ENCODE data around the gene PTPN20.

Gene PTPN20

DNA sequence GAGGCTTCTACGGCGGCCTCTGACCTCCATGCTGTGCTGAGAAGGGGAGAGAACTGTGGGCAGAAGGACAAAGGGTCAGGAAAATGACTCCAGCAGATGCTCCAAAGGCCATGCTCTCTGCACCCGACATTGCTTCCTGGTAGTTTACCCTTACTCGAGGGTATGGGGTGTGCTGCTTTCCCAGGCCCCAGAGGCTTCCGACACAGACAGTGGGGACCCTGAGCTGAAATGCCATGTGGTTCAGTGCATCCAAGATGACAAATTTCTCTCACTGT lies 130.9 kb downstream of the PTPN20 start:
- Histone ChIP-seq H3K27ac (ENCODE audit: low read length) (no peak overlapping the region), H3K36me3 (ENCODE audit: insufficient read depth, low read length) (no peaks in the 10 kb centered on the region), H3K4me2 (ENCODE audit: insufficient read depth, low read length) (no peak overlapping the region), H3K9me3 (ENCODE audit: insufficient read depth, low read length, severe bottlenecking) (no peaks in the 10 kb centered on the region), H3K4me1 (ENCODE audit: insufficient read depth, low read length) (no peaks in the 10 kb centered on the region), H3K4me3 (ENCODE audit: low read depth in 1 of 2, low read length in 2 of 2) (no peak overlapping the region), H3K9ac (ENCODE audit: low read depth, low read length) (no peak overlapping the region), H3K27me3 (ENCODE audit: insufficient read depth, low read length, poor library complexity) (peaks cover 6% of the 10 kb centered on the region), H3K79me2 (ENCODE audit: insufficient read depth, low read length) (no peaks in the 10 kb centered on the region), H2AFZ (ENCODE audit: low read depth, low read length) (no peak overlapping the region), H4K20me1 (ENCODE audit: insufficient read depth, low read length) (no peaks in the 10 kb centered on the region; the same call in 1 of the 2 replicates)
- no peak for ATAC-seq (ENCODE audit: insufficient read depth, low read depth)
- DNase-seq, result no peak
- TF ChIP-seq, protein P1, sequence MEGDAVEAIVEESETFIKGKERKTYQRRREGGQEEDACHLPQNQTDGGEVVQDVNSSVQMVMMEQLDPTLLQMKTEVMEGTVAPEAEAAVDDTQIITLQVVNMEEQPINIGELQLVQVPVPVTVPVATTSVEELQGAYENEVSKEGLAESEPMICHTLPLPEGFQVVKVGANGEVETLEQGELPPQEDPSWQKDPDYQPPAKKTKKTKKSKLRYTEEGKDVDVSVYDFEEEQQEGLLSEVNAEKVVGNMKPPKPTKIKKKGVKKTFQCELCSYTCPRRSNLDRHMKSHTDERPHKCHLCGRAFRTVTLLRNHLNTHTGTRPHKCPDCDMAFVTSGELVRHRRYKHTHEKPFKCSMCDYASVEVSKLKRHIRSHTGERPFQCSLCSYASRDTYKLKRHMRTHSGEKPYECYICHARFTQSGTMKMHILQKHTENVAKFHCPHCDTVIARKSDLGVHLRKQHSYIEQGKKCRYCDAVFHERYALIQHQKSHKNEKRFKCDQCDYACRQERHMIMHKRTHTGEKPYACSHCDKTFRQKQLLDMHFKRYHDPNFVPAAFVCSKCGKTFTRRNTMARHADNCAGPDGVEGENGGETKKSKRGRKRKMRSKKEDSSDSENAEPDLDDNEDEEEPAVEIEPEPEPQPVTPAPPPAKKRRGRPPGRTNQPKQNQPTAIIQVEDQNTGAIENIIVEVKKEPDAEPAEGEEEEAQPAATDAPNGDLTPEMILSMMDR (IDR thresholded peaks at IDR 0.05; ENCODE audit: borderline replicate concordance, extremely low read depth, low read length, poor library complexity, severe bottlenecking), result no peak
- no peak for TF ChIP-seq EZH2 (IDR thresholded peaks at IDR 0.05; ENCODE audit: borderline replicate concordance, low read depth, low read length, severe bottlenecking)

DNA sequence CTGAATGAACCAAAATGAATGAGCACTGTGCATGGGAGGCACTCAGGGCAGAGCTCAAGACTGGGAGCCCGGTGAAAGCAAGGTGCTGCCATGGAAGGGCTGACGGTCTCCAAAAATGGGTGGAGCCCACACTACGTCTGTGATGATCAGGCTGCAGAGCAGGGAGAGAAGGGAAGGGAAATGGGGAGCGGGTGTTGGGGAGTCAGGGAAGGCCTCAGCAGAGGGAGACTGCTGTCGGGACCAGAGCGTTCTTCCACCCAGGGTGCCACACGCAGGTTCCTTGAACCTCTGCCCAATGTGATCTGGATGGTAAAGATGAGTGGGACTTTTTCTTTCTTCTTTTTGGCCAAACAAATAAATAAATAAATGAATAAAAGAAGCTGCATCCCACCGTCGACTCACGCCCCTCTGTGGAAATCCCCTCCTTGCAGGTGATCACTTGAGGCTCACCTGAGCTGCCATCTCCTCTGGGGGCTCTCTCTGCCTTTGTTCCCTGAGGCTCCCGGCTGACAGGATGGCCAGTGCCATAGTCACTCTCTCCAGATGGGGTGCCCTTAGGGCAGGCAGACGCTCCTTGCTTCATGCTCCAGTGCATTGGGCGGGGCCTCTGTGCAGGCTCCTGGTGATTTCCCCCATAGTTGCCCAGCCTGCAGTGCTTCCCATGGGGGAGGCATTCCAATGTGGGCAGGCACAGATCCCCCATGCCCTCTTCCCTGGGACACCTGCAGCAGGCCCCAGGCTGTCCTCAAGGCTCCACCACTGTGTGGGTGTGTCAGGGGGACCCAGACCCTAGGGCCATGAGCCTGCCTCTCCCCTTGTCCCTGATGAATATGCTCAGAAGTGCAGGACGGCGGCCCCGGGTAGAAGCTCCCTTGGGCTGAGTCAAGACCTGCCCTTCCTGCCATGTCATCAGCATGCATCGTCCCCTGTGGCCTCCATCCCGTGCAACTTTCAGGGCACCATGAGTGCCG lies 131.8 kb downstream of the PTPN20 start:
- Histone ChIP-seq H3K27me3 (ENCODE audit: insufficient read depth, low read length, poor library complexity) (peaks cover 2% of the 10 kb centered on the region), H3K9me3 (ENCODE audit: insufficient read depth, low read length, severe bottlenecking) (no peaks in the 10 kb centered on the region), H3K27ac (ENCODE audit: low read length) (no peak overlapping the region), H3K4me2 (ENCODE audit: insufficient read depth, low read length) (no peak overlapping the region), H3K36me3 (ENCODE audit: insufficient read depth, low read length) (no peaks in the 10 kb centered on the region), H3K4me1 (ENCODE audit: insufficient read depth, low read length) (0 out of 2 replicates have a peak, but pooled peaks cover 4% of the 10 kb centered on the region), H3K9ac (ENCODE audit: low read depth, low read length) (no peak overlapping the region), H2AFZ (ENCODE audit: low read depth, low read length) (no peak overlapping the region), H3K4me3 (ENCODE audit: low read depth in 1 of 2, low read length in 2 of 2) (no peak overlapping the region), H3K79me2 (ENCODE audit: insufficient read depth, low read length) (no peaks in the 10 kb centered on the region), H4K20me1 (ENCODE audit: insufficient read depth, low read length) (no peaks in the 10 kb centered on the region; the same call in 1 of the 2 replicates)
- no peak for ATAC-seq (ENCODE audit: insufficient read depth, low read depth)
- TF ChIP-seq, protein P1 (IDR thresholded peaks at IDR 0.05; ENCODE audit: borderline replicate concordance, extremely low read depth, low read length, poor library complexity, severe bottlenecking), result no peak
- no peak for TF ChIP-seq EZH2 (IDR thresholded peaks at IDR 0.05; ENCODE audit: borderline replicate concordance, low read depth, low read length, severe bottlenecking)
- no peak for DNase-seq

DNA sequence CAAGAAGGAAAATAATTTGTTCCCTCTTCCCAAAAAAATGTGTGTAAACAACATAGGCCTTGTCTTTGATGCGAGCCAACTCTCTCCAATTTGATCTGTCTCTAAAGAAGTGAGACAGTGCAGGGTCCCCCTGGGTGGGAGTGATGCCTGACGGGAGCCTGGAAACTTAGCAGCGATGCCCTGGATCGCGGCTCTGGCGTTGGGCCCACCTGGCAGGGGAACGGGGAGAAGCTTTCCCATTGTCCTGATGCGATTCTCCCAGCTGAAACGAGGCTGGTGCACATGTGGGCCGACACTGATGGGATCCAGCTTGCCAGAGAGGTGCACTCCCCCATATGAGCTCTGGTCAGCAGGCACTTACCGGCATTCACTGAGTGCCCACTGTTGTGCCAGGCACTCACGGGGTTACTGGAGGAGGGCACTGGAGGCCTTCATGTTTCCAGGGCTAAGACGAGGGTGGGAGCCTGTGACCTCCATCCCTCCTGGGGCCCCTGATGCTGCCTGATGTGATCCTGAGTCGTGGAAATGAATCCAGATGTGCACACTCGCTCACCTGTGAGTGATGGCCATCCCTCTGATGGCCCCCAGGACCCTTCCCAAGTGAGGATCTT lies 132.8 kb downstream of the PTPN20 start:
- no peak for TF ChIP-seq EZH2 (IDR thresholded peaks at IDR 0.05; ENCODE audit: borderline replicate concordance, low read depth, low read length, severe bottlenecking)
- TF ChIP-seq, protein P1 (IDR thresholded peaks at IDR 0.05; ENCODE audit: borderline replicate concordance, extremely low read depth, low read length, poor library complexity, severe bottlenecking), result no peak
- Histone ChIP-seq H3K4me2 (ENCODE audit: insufficient read depth, low read length) (no peak overlapping the region), H3K27ac (ENCODE audit: low read length) (no peak overlapping the region), H3K4me1 (ENCODE audit: insufficient read depth, low read length) (0 out of 2 replicates have a peak, but pooled peaks cover 4% of the 10 kb centered on the region), H3K9me3 (ENCODE audit: insufficient read depth, low read length, severe bottlenecking) (no peaks in the 10 kb centered on the region), H3K9ac (ENCODE audit: low read depth, low read length) (no peak overlapping the region), H3K79me2 (ENCODE audit: insufficient read depth, low read length) (no peaks in the 10 kb centered on the region), H2AFZ (ENCODE audit: low read depth, low read length) (no peak overlapping the region), H3K27me3 (ENCODE audit: insufficient read depth, low read length, poor library complexity) (no peaks in the 10 kb centered on the region), H3K4me3 (ENCODE audit: low read depth in 1 of 2, low read length in 2 of 2) (no peak overlapping the region), H3K36me3 (ENCODE audit: insufficient read depth, low read length) (no peaks in the 10 kb centered on the region), H4K20me1 (ENCODE audit: insufficient read depth, low read length) (no peaks in the 10 kb centered on the region; the same call in 1 of the 2 replicates)
- ATAC-seq (ENCODE audit: insufficient read depth, low read depth) (no peak), DNase-seq (no peak)
